Keratinocyte (primary cell): ENCODE results near the gene SP110.

Experiments used
- CTCF ChIP-seq, 3 experiments: IDR thresholded peaks in 1 of 3; conservative IDR thresholded peaks in 1 of 3; optimal IDR thresholded peaks in 1 of 3; 2 replicates in 2 of 3; 3 replicates in 1 of 3; pipeline versions ENCODE3 to v1.5.1; 2011; ENCODE audit warnings: low read length in 3 of 3, mild to moderate bottlenecking in 3 of 3, moderate library complexity in 2 of 3, control low read depth in 1 of 3, inconsistent platforms in 1 of 3; ENCODE audit not compliant: insufficient read depth in 2 of 3; ENCODE audit errors: extremely low read depth in 1 of 3
- EZH2 ChIP-seq: IDR thresholded peaks from one replicate; pipeline ENCODE4 v1.6.1; 2012; ENCODE audit warnings: inconsistent platforms, mild to moderate bottlenecking, low read length, moderate library complexity

GRCh38 chr2:230230087-230230486 lies 10.3 kb upstream of the SP110 start:
- TF ChIP-seq CTCF (optimal IDR thresholded peaks at IDR 0.05 in 1 of 3, IDR thresholded peaks at IDR 0.05 in 1 of 3, conservative IDR thresholded peaks at IDR 0.05 in 1 of 3; ENCODE audit: extremely low read depth in 1 of 3, insufficient read depth in 2 of 3, low read length in 3 of 3) (no peak), EZH2 (no peak)
